ENCODE data around the gene MYO1D.

Gene MYO1D

GRCh38 chr17:32709562-32709961, 167.4 kb downstream of the MYO1D start:
- Histone ChIP-seq H3K36me3 (replicated peaks) (no peaks in the 10 kb centered on the region), H3K4me3 (ENCODE audit: low read depth, low read length) (no peak overlapping the region), H3K27ac (no peak overlapping the region), H3K27me3 (replicated peaks) (no peaks in the 10 kb centered on the region)
- TF ChIP-seq CTCF (IDR thresholded peaks at IDR 0.05; ENCODE audit: low read depth, low read length, missing control alignments) = no peak
- in situ Hi-C loops (cut with HindIII; ENCODE audit: low pct_ligation_motif_present, low sequenced_read_pairs) = no loop called here
- DNase-seq = no peak

GRCh38 chr17:32701871-32702270, 175.1 kb downstream of the MYO1D start:
- H3K36me3 ChIP-seq (replicated peaks) = no peaks in the 10 kb centered on the region
- no peak for TF ChIP-seq CTCF (IDR thresholded peaks at IDR 0.05; ENCODE audit: low read depth, low read length, missing control alignments)
- H3K27ac ChIP-seq = no peak overlapping the region
- no peak overlapping the region for H3K4me3 ChIP-seq (ENCODE audit: low read depth, low read length)
- DNase-seq = no peak
- in situ Hi-C loops (cut with HindIII; ENCODE audit: low pct_ligation_motif_present, low sequenced_read_pairs) = no loop called here
- H3K27me3 ChIP-seq (replicated peaks) = no peaks in the 10 kb centered on the region

GRCh38 chr17:32699247-32699646, 177.7 kb downstream of the MYO1D start:
- Histone ChIP-seq H3K27ac (no peak overlapping the region), H3K27me3 (replicated peaks) (no peaks in the 10 kb centered on the region), H3K4me3 (ENCODE audit: low read depth, low read length) (no peak overlapping the region), H3K36me3 (replicated peaks) (no peaks in the 10 kb centered on the region)
- no peak for TF ChIP-seq CTCF (IDR thresholded peaks at IDR 0.05; ENCODE audit: low read depth, low read length, missing control alignments)
- in situ Hi-C loops (cut with HindIII; ENCODE audit: low pct_ligation_motif_present, low sequenced_read_pairs) = no loop called here
- DNase-seq = no peak

- DNase-seq = no peak
- in situ Hi-C loops (cut with HindIII; ENCODE audit: low pct_ligation_motif_present, low sequenced_read_pairs) = no loop called here
- no peak overlapping the region for H3K27ac ChIP-seq
These were observed 178.9 kb downstream of the MYO1D start for GRCh38 chr17:32697728-32698625.

GRCh38 chr17:32696426-32696825, 180.5 kb downstream of the MYO1D start:
- in situ Hi-C loops (cut with HindIII; ENCODE audit: low pct_ligation_motif_present, low sequenced_read_pairs) = no loop called here
- no peak for TF ChIP-seq CTCF (IDR thresholded peaks at IDR 0.05; ENCODE audit: low read depth, low read length, missing control alignments)
- no peak overlapping the region for H3K27ac ChIP-seq
- no peaks in the 10 kb centered on the region for H3K36me3 ChIP-seq (replicated peaks)
- no peaks in the 10 kb centered on the region for H3K27me3 ChIP-seq (replicated peaks)
- H3K4me3 ChIP-seq (ENCODE audit: low read depth, low read length) = no peak overlapping the region
- no peak for DNase-seq

More at GRCh38 chr17:32697728-32698625, 178.9 kb downstream of the MYO1D start:
- Histone ChIP-seq H3K4me3 (ENCODE audit: low read depth, low read length) (no peak overlapping the region), H3K27me3 (replicated peaks) (no peaks in the 10 kb centered on the region), H3K36me3 (replicated peaks) (no peaks in the 10 kb centered on the region)
- TF ChIP-seq CTCF (IDR thresholded peaks at IDR 0.05; ENCODE audit: low read depth, low read length, missing control alignments) = no peak

All from brain microvascular endothelial cell (primary cell).